Sigmoid colon (tissue), 7 donors: ENCODE data around the gene ACADS. TPM values are rescaled to one million over a fixed set of nuclear protein-coding genes. Genes with fewer than 3 reads are reported as not detected.

ENCODE experiments used
- DNase-seq: peaks from one replicate; pipeline ENCODE4 v3.0.0-alpha.2; 2019
- H3K27ac ChIP-seq, 4 donors: fragments of 200-600 bp; sonication (generic); one replicate each; pipeline ENCODE4 v1.5.1; 2016 to 2019; ENCODE audit warnings: mild to moderate bottlenecking in 1 of 4
- H3K27me3 ChIP-seq, 3 donors: fragments of 200-600 bp; sonication (generic); one replicate each; pipeline ENCODE4 v1.5.1; 2019; ENCODE audit warnings: mild to moderate bottlenecking in 1 of 3
- H3K36me3 ChIP-seq, 4 donors: fragments of 200-600 bp; sonication (generic); one replicate each; pipeline ENCODE4 v1.5.1; 2016 to 2019
- H3K4me1 ChIP-seq, 4 donors: fragments of 200-600 bp; sonication (generic); one replicate each; pipeline ENCODE4 v1.5.1; 2017 to 2019
- H3K4me3 ChIP-seq, 4 donors: fragments of 200-600 bp; sonication (generic); one replicate each; pipeline ENCODE4 v1.5.1; 2017 to 2019; ENCODE audit warnings: mild to moderate bottlenecking in 2 of 4, moderate library complexity in 1 of 4
- H3K9me3 ChIP-seq, 4 donors: fragments of 200-600 bp in 3 of 4; sonication (generic) in 3 of 4; one replicate each; pipeline versions ENCODE4 v1.5.1 to v1.6.1; 2013 to 2019
- CTCF ChIP-seq, 4 experiments: fragments of 450-650 bp in 3 of 4; fragments of 200-600 bp in 1 of 4; IDR thresholded peaks; one replicate each; pipeline ENCODE4 v1.5.1; 2016 to 2019; ENCODE audit warnings: antibody characterized with exemption in 4 of 4, mild to moderate bottlenecking in 3 of 4, moderate library complexity in 2 of 4
- EP300 ChIP-seq, 4 donors: sonication (generic); formaldehyde crosslinking; IDR thresholded peaks; one replicate each; pipeline ENCODE4 v1.6.1; 2017; ENCODE audit warnings: antibody characterized with exemption in 4 of 4
- POLR2A ChIP-seq, 2 donors: fragments of 450-650 bp; IDR thresholded peaks; one replicate each; pipeline ENCODE4 v1.6.1; 2016; ENCODE audit warnings: antibody characterized with exemption in 2 of 2, mild to moderate bottlenecking in 2 of 2, moderate library complexity in 2 of 2
- POLR2AphosphoS5 ChIP-seq, 4 donors: sonication (generic); formaldehyde crosslinking; IDR thresholded peaks; one replicate each; pipeline ENCODE4 v1.6.1; 2017; ENCODE audit warnings: antibody characterized with exemption in 4 of 4
- WGBS, 2 donors: extraction: QIAGEN DNeasy Blood & Tissue Kit; methylation state at CpG; one replicate each; pipeline ENCODE4 v1.1.7; 2013; 5-methylcytosine and 5-hydroxymethylcytosine counted together
- intact Hi-C: fragments of 100-400 bp; cut with DNase I; formaldehyde crosslinking; loops from one replicate; pipeline ENCODE4 v1.15.1; 2023
- polyA plus RNA-seq, 3 donors: library from polyadenylated mRNA; stranded (reverse); fragments of 200-250 nt; gene quantifications; one replicate each; pipeline ENCODE4 v1.2.3, GENCODE V29; 2013
- total RNA-seq, 4 donors: library from RNA; depleted of rRNA; stranded (reverse); fragments of >200 nt; gene quantifications; one replicate each; pipeline ENCODE4 v1.1.0, GENCODE V29; 2016
- donor health status: healthy with polysubstance abuse.
- donor health status: Bipolar disorder and iron deficiency.
- donor health status: healthy.

Gene ACADS
- total and polyA plus RNA-seq, 7 donors: 36.8 to 325 (median 40.3) TPM

- DNase-seq: no peak
- H3K36me3 ChIP-seq: peaks cover 0 to 17% (median 8%) of the 10 kb centered on the region in 4 donors
- TF ChIP-seq EP300 (IDR thresholded peaks at IDR 0.05) (no peak), CTCF (IDR thresholded peaks at IDR 0.05) (no peak), POLR2AphosphoS5 (IDR thresholded peaks at IDR 0.05) (no peak), POLR2A (IDR thresholded peaks at IDR 0.05) (no peak)
- 86 to 88% methylated on average over 33 of the region's 33 CpGs for WGBS, 2 donors
- H3K27ac ChIP-seq: no peak overlapping the region
- H3K9me3 ChIP-seq: no peaks in the 10 kb centered on the region
- intact Hi-C loops: no loop called here
- no peaks in the 10 kb centered on the region for H3K4me1 ChIP-seq
- no peaks in the 10 kb centered on the region for H3K27me3 ChIP-seq
- no peak overlapping the region for H3K4me3 ChIP-seq
These were observed 16.1 kb downstream of the ACADS start for GRCh38 chr12:120741476-120742421.

GRCh38 chr12:120744922-120745493 is 19.4 kb downstream of the ACADS start:
- no peak for DNase-seq
- H3K9me3 ChIP-seq: no peaks in the 10 kb centered on the region
- intact Hi-C loops: no loop called here
- 93 to 95% methylated on average over 15 of the region's 15 CpGs for WGBS, 2 donors
- H3K4me3 ChIP-seq: no peak overlapping the region
- no peak for TF ChIP-seq CTCF (IDR thresholded peaks at IDR 0.05)
- TF ChIP-seq POLR2A (IDR thresholded peaks at IDR 0.05): no peak
- TF ChIP-seq EP300 (IDR thresholded peaks at IDR 0.05): no peak
- no peak for TF ChIP-seq POLR2AphosphoS5 (IDR thresholded peaks at IDR 0.05)
- no peaks in the 10 kb centered on the region for H3K27me3 ChIP-seq
- no peak overlapping the region for H3K27ac ChIP-seq
- H3K36me3 ChIP-seq: no peaks in the 10 kb centered on the region
- H3K4me1 ChIP-seq: no peaks in the 10 kb centered on the region

GRCh38 chr12:120748242-120748641 is 22.6 kb downstream of the ACADS start:
- intact Hi-C loops: no loop called here
- H3K27ac ChIP-seq: no peak overlapping the region
- H3K4me1 ChIP-seq: no peaks in the 10 kb centered on the region
- H3K27me3 ChIP-seq: peaks cover 0 to 3% (median 0%) of the 10 kb centered on the region in 3 donors
- no peak for DNase-seq
- H3K36me3 ChIP-seq: no peaks in the 10 kb centered on the region
- no peaks in the 10 kb centered on the region for H3K9me3 ChIP-seq
- WGBS, 2 donors: 45 to 84% methylated on average over 7 of the region's 7 CpGs
- TF ChIP-seq POLR2AphosphoS5 (IDR thresholded peaks at IDR 0.05) (no peak), CTCF (IDR thresholded peaks at IDR 0.05) (no peak), POLR2A (IDR thresholded peaks at IDR 0.05) (no peak)
- H3K4me3 ChIP-seq: no peak overlapping the region

- no peaks in the 10 kb centered on the region for H3K4me1 ChIP-seq
- no peaks in the 10 kb centered on the region for H3K9me3 ChIP-seq
- no peak overlapping the region for H3K27ac ChIP-seq
- H3K4me3 ChIP-seq: no peak overlapping the region
- H3K27me3 ChIP-seq: peaks cover 0 to 3% (median 0%) of the 10 kb centered on the region in 3 donors
- no peak for DNase-seq
- 89 to 90% methylated on average over 5 of the region's 5 CpGs for WGBS, 2 donors
- no peaks in the 10 kb centered on the region for H3K36me3 ChIP-seq
- intact Hi-C loops: no loop called here
- no peak for TF ChIP-seq POLR2AphosphoS5 (IDR thresholded peaks at IDR 0.05)
- no peak for TF ChIP-seq EP300 (IDR thresholded peaks at IDR 0.05)
- no peak for TF ChIP-seq POLR2A (IDR thresholded peaks at IDR 0.05)
- TF ChIP-seq CTCF (IDR thresholded peaks at IDR 0.05): no peak
These were observed 23.6 kb downstream of the ACADS start for GRCh38 chr12:120749256-120749655.
